PC-3 (cell line): ENCODE results near the gene CORO6.

Experiments
- CTCF ChIP-seq: fragments of 300-600 bp; sonication (generic); conservative IDR thresholded peaks from 2 replicates; pipeline ENCODE4 v1.5.1; 2017; ENCODE audit warnings: antibody characterized with exemption, low read depth, mild to moderate bottlenecking, low read length
- EZH2 ChIP-seq: fragments of 300-600 bp; sonication (generic); IDR thresholded peaks from one replicate; pipeline ENCODE4 v1.6.1; 2017; ENCODE audit warnings: antibody characterized with exemption, mild to moderate bottlenecking, low read length; ENCODE audit not compliant: unreplicated experiment
- EZH2phosphoT487 ChIP-seq: fragments of 300-600 bp; sonication (generic); IDR thresholded peaks from 2 replicates; pipeline ENCODE4 v1.6.1; 2018; ENCODE audit warnings: mild to moderate bottlenecking, antibody characterized with exemption, low read length, borderline replicate concordance

- TF ChIP-seq CTCF (no peak), EZH2 (no peak), EZH2phosphoT487 (no peak)
Observed at GRCh38 chr17:29607557-29608195, 15.0 kb downstream of the CORO6 start.
